NCI-H2029 (cell line): ENCODE data around the gene IGSF21.
A peak's percentile ranks its signal among the peaks of the same experiment; 100 is the strongest.
"Not testable (repeated sequence)": the region's sequence is repeated elsewhere in the genome, so short reads cannot be mapped to it uniquely, and the experiment has no call there.

ENCODE experiments used
- DNase-seq: peaks from one replicate; lab custom pipeline; 2025; lab: John Stamatoyannopoulos, UW

Gene IGSF21

GRCh38 chr1:18145851-18146618, 38.4 kb downstream of the IGSF21 start:
- DNase-seq, result no peak

GRCh38 chr1:18146886-18147285, 39.3 kb downstream of the IGSF21 start:
- no peak for DNase-seq

- no peak for DNase-seq
Measured at GRCh38 chr1:18147672-18148071, 40.1 kb downstream of the IGSF21 start.

- no peak for DNase-seq
Measured at GRCh38 chr1:18148461-18148860, 40.9 kb downstream of the IGSF21 start.

- no peak for DNase-seq
Measured at GRCh38 chr1:18149027-18149641, 41.5 kb downstream of the IGSF21 start.

- DNase-seq, result no peak
Measured at GRCh38 chr1:18151436-18152122, 44.0 kb downstream of the IGSF21 start.

DNA sequence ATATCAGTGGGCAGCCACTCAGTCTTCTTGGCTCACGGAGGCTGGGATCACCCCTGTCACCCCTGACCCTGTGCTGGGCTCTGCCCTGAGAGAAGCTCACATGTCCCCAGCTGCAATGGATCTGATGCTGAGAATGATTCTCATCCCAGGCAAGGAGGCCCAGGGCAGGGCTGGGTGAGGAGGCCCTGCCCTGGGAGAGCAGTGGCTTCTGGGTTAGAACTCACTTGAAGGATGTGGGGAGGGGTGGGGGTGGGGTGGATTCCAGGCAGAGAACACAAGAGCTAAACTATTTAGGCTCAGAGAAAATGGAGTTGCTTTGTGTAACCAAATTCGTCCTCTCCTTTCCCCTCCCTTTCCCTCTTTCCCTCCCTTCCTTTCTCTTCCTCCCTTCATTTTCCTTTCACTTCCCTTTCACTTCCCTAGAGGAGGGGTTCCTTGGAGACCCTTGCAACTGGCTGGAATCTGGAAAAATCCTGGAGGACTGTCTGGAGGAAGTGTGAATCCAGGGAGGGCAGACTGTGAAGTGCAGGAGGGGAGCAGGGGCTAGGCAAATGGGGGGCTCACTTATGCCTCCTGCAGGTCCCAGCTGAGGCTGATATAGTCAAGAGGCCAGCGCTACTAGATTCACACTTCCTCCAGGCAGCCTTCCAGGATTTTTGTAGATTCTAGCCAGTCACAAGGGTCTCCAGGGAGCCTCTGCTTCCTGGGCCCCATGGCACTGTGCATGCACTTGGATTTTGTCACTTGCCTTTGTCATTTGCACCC, 47.0 kb downstream of the IGSF21 start:
- DNase-seq, result no peak

GRCh38 chr1:18155881-18156385, 48.3 kb downstream of the IGSF21 start:
- DNase-seq, result peak; percentile 72

- DNase-seq, result no peak
Measured at GRCh38 chr1:18157352-18157751, 49.8 kb downstream of the IGSF21 start.

GRCh38 chr1:18157968-18158367, 50.4 kb downstream of the IGSF21 start:
- DNase-seq, result no peak

DNA sequence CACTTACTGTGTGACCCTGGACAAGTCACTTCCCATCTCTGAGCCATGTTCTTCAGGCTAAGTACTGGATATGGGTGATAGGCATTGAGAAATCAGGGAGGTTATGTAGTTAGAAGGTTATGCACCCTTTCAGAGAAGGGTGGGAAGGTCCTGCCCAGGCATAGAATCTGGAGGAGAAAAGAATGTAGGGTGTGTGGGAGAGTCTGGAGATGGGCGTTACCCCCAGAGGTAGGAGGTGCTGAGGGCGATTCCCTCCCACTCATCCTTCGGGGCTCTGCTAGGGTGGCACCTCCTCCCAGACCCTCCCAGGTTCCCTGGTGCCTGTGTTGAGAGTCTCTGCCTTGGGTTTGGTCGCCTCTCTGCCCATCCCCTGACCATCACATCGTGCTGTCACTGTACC, 51.1 kb downstream of the IGSF21 start:
- no peak for DNase-seq

- no peak for DNase-seq
Measured at GRCh38 chr1:18160290-18160942, 52.8 kb downstream of the IGSF21 start.

GRCh38 chr1:18161690-18162089, 54.1 kb downstream of the IGSF21 start:
- no peak for DNase-seq

GRCh38 chr1:18165640-18166039, 58.0 kb downstream of the IGSF21 start:
- not testable (repeated sequence) for DNase-seq

DNA sequence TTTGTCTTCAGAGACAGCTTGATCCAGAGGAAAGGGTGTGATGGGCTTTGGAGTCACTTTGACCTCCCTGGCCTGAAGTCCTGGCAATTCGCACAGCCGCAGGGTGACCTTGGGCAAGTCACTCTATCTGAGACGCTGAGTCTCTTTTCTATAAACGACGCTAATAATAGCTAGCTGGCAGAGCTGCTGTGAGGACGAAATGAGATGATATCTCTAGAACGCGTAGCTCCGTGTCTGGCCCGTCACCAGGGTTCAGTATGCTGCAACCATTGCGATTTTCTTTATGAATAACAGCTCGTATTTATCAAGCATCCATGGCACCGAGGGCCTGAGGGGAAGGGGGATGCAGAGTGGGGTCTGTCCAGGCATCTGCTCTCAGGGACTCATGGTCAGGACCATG, 58.7 kb downstream of the IGSF21 start:
- no peak for DNase-seq

GRCh38 chr1:18166929-18167328, 59.3 kb downstream of the IGSF21 start:
- DNase-seq, result no peak

- no peak for DNase-seq
Measured at GRCh38 chr1:18170444-18170843, 62.8 kb downstream of the IGSF21 start.

GRCh38 chr1:18174037-18174436, 66.4 kb downstream of the IGSF21 start:
- DNase-seq, result no peak

DNA sequence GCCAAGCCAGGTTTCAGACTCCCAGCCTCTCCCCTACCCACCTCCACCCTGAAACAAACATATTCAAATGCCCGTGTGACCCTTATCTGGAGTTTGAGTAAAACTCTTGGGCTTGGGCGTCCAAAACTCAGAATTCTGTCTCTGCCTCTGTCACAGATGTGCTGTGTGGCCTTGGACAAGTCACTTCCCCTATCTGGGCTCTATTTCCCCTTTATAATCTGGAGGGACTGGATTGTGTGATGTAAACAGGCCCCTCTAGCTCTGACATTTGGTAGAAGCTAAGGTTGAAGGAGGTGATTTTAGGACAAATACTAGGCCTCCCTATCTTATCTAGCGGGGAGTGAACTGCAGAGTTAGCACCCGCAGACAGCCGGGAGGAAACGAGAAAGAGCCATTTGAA, 67.5 kb downstream of the IGSF21 start:
- DNase-seq, result no peak

DNA sequence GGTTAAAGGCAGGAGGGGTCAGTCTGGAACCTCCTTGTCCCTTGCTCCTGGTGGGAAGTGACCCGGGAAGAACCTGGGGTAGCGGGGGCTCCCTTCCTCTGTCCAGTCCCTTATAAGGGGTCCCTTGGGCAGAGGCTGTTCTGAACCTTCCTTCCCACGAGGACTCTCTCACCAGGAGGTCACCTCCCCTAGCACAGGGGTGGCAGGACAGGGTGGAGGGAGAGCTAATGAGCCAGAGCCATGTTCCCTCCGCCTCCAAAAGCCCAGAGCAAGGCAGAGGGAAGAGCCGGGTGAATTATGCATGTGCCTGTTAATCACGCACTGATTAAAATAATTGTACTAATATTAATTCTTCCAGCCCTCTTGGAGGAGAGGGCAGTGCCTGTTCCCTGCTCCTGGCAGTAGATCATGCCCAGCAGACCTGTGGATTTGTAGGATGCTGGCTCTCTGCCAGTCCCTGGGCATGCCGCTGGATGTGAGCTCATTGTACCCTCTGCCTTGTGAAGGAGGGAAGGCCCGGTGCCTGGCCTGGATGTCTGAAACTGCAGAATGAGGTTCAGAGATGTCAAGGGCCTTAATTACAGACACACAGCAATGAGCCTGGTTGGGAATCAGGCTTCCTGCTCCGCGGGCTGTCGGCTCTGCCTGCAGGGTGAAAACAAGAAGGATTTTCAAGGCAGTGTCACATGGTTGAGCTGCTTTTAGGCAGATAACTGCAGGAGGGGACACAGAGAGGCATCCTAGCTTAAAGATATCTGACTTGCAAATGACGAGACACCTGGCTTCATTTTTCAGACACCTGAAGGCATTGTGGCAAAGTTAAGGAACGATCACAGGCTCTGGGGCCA, 68.2 kb downstream of the IGSF21 start:
- peak; percentile 58 for DNase-seq

- no peak for DNase-seq
Measured at GRCh38 chr1:18176619-18177018, 69.0 kb downstream of the IGSF21 start.
